H7 (cell line): ENCODE data around the gene GPAT3. TPM values are rescaled to one million over a fixed set of nuclear protein-coding genes. Genes with fewer than 3 reads are reported as not detected.
A peak's percentile ranks its signal among the peaks of the same experiment; 100 is the strongest.

Source experiments
- DNase-seq: peaks from one replicate; pipeline ENCODE4 v3.0.0; 2012
- H3K27me3 ChIP-seq: 2 replicates; pipeline ENCODE4 v1.6.0; 2011; ENCODE audit warnings: mild to moderate bottlenecking, low read length; ENCODE audit not compliant: control insufficient read depth, insufficient read depth
- H3K36me3 ChIP-seq: replicated peaks from 2 replicates; pipeline ENCODE4 v1.5.1; 2011; ENCODE audit warnings: low read length; ENCODE audit not compliant: control insufficient read depth, insufficient read depth
- H3K4me3 ChIP-seq: 2 replicates; pipeline ENCODE4 v1.5.1; 2011; ENCODE audit warnings: low read depth, mild to moderate bottlenecking, control low read depth, low read length, moderate library complexity; ENCODE audit not compliant: insufficient read depth
- total RNA-seq: library from RNA; depleted of rRNA; stranded (reverse); fragments of >200 nt; shearing (Covaris generic); gene quantifications from 2 replicates; pipeline ENCODE4 v1.2.3, GENCODE V29; 2014; rRNA removed

Gene GPAT3
- total RNA-seq, 1 experiment from 2014 or later, result 0.73 TPM

- H3K27me3 ChIP-seq, result no peaks in the 10 kb centered on the region
- H3K36me3 ChIP-seq, result no peaks in the 10 kb centered on the region
- no peak overlapping the region for H3K4me3 ChIP-seq
- DNase-seq, result no peak
These were observed 90.4 kb downstream of the GPAT3 start for GRCh38 chr4:83626245-83626836.

GRCh38 chr4:83629945-83630721 lies 94.2 kb downstream of the GPAT3 start:
- no peak overlapping the region for H3K4me3 ChIP-seq
- no peak for DNase-seq
- H3K27me3 ChIP-seq, result no peaks in the 10 kb centered on the region
- no peaks in the 10 kb centered on the region for H3K36me3 ChIP-seq

- DNase-seq, result no peak
- Histone ChIP-seq H3K27me3 (no peaks in the 10 kb centered on the region), H3K36me3 (no peaks in the 10 kb centered on the region), H3K4me3 (no peak overlapping the region)
These were observed 95.2 kb downstream of the GPAT3 start for GRCh38 chr4:83631066-83631465.

GRCh38 chr4:83636930-83637329 lies 101.0 kb downstream of the GPAT3 start:
- H3K36me3 ChIP-seq, result no peaks in the 10 kb centered on the region
- H3K27me3 ChIP-seq, result no peaks in the 10 kb centered on the region
- H3K4me3 ChIP-seq, result no peak overlapping the region
- no peak for DNase-seq

- H3K4me3 ChIP-seq, result no peak overlapping the region
- no peaks in the 10 kb centered on the region for H3K36me3 ChIP-seq
- DNase-seq, result peak; percentile 52
- H3K27me3 ChIP-seq, result no peaks in the 10 kb centered on the region
These were observed 104.1 kb downstream of the GPAT3 start for GRCh38 chr4:83639849-83640493.

GRCh38 chr4:83643036-83643435 lies 107.1 kb downstream of the GPAT3 start:
- DNase-seq, result no peak
- Histone ChIP-seq H3K36me3 (no peaks in the 10 kb centered on the region), H3K27me3 (no peaks in the 10 kb centered on the region), H3K4me3 (no peak overlapping the region)

DNA sequence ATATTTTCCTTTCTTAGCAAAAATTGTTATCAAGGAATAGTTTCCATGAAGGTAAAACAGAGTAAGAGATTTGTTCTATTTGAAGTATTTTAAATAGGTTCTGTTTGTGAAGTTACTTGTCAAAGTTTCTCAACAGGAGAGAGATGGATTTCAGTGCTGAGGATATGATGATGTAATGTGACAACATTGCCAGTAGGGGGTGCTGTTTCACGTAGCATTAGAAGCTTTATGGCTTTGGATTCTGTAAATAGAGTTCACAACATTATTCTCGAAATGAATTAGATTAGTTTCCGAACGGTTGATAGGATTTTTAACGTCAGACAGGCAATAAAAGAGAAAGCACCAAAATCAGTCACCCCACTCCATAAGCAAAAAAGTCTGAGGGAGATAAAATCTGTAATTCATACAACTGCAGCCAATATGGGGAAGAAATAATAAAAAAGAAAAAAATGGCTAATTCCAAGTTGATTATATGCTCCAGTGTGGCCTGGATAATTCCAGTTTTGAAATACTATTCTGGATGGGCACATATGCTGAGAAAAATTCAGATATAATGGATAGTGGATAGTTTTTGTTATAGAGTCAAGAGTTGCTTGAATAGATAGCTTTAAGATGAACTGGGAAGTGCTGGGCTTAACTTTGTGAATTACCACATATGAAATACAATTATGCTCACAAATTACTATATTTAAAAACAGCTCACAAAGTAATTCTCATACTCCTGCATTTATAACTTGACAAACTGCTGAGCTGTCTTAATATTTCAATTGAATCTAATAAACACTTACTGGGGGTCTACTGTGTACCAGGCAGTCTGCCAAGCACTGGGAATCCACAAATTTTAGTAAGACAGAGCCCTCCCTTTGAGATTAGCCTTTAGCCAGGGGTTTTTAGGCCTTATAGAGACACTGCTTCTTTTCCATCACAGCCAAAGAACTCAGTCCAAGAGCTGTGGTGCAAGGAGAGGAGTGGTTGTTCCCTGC lies 109.1 kb downstream of the GPAT3 start:
- no peaks in the 10 kb centered on the region for H3K27me3 ChIP-seq
- no peaks in the 10 kb centered on the region for H3K36me3 ChIP-seq
- DNase-seq, result peak; percentile 27
- no peak overlapping the region for H3K4me3 ChIP-seq

- Histone ChIP-seq H3K27me3 (no peaks in the 10 kb centered on the region), H3K36me3 (no peaks in the 10 kb centered on the region), H3K4me3 (no peak overlapping the region)
- DNase-seq, result no peak
These were observed 110.8 kb downstream of the GPAT3 start for GRCh38 chr4:83646538-83647239.

DNA sequence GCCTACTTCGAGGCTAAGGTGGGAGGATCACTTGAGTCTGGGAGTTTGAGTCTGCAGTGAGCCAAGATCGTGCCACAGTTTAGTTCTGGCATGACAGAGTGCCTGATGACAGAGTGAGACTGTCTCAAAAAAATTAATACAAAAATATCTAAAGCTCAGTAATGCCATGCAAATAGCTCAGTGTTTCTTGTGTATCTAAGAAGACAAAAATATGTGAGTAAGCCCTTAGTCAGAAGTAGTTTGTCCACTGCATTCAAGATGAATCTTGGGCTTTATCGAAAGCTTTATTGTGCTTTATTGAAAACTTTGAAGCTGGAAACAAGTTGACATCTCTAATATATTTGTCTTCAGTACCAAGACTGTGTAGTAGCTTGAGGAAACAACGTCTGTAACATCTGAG lies 115.9 kb downstream of the GPAT3 start:
- H3K36me3 ChIP-seq, result no peaks in the 10 kb centered on the region
- no peaks in the 10 kb centered on the region for H3K27me3 ChIP-seq
- H3K4me3 ChIP-seq, result no peak overlapping the region
- no peak for DNase-seq

Other genes starting within 250 kb of the GPAT3 start
- gene HPSE, start 201.3 kb upstream of the GPAT3 start, total RNA-seq, result 0.62 and 0.78 TPM in 2 replicates
- gene HELQ, start 80.3 kb upstream of the GPAT3 start, total RNA-seq, result 6.8 and 9.6 TPM in 2 replicates
- gene MRPS18C, start 80.0 kb upstream of the GPAT3 start, total RNA-seq, result 31.0 and 42.0 TPM in 2 replicates
- gene ABRAXAS1, start 51.0 kb upstream of the GPAT3 start, total RNA-seq, result 15.9 and 17.0 TPM in 2 replicates